Measurements from ENCODE around the gene DNAH12.

DNAH12 gene

GRCh38 chr3:57582474-57583168 lies 38.5 kb upstream of the DNAH12 start:
- in situ Hi-C loops (cut with HindIII; ENCODE audit: low sequenced_read_pairs): no loop called here
- no peak for DNase-seq (ENCODE audit: low read depth)
- peak; percentile 22 for TF ChIP-seq CTCF (IDR thresholded peaks at IDR 0.05; ENCODE audit: low read depth, low read length, missing control alignments)

DNA sequence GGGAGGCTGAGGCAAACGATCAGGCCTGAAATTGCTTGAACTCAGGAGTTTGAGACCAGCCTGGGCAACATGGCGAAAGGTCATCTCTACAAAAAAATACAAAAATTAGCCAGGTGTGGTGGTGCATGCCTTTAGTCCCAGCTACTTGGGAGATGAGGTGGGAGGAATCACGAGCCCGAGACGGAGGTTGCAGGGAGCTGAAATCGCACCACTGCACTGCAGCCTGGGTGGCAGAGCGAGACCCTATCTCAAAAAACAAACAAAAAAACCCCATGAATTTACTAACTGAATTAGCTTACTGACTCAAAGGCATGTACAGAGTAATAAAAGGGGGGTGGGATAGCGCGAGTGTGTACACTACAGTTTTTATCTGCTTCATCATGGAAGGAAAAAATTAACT lies 33.7 kb upstream of the DNAH12 start:
- in situ Hi-C loops (cut with HindIII; ENCODE audit: low sequenced_read_pairs): no loop called here
- DNase-seq (ENCODE audit: low read depth): no peak
- H3K4me3 ChIP-seq (ENCODE audit: low read depth, low read length): no peak overlapping the region
- TF ChIP-seq CTCF (IDR thresholded peaks at IDR 0.05; ENCODE audit: low read depth, low read length, missing control alignments): no peak

More at GRCh38 chr3:57582474-57583168, 38.5 kb upstream of the DNAH12 start:
- no peak overlapping the region for H3K4me3 ChIP-seq (ENCODE audit: low read depth, low read length)

DNA sequence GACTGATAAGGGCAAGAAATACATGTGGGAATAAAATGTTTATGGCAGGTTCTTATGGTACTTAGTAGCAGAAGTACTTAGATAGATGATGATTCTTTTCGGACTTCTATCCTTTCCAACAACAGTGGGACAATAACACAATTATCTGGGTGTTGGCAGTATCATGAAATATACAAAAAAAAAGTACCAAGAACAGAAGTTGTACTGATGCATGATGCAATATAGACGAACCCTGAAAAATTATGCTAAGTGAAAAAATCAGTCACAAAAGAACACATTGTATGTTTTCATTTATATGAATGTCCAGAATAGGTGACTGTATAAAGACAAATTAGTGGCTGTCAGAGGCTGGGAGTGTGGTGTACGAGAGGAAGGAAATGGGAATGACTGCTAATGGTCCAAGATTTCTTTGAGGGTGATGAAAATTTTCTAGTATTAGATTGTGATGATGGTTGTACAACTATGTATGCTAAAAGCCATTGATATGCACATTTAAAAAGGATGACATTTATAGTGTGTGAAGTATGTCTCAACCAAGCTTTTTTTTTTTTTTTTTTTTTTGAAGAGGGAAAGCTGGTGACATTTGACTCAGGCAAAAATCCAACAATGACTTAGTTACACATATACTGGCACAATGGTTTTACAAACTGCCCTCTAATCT lies 32.0 kb upstream of the DNAH12 start:
- no peak for TF ChIP-seq CTCF (IDR thresholded peaks at IDR 0.05; ENCODE audit: low read depth, low read length, missing control alignments)
- in situ Hi-C loops (cut with HindIII; ENCODE audit: low sequenced_read_pairs): no loop called here
- DNase-seq (ENCODE audit: low read depth): no peak
- no peak overlapping the region for H3K4me3 ChIP-seq (ENCODE audit: low read depth, low read length)

GRCh38 chr3:57572096-57572495 lies 28.0 kb upstream of the DNAH12 start:
- in situ Hi-C loops (cut with HindIII; ENCODE audit: low sequenced_read_pairs): no loop called here
- no peak overlapping the region for H3K4me3 ChIP-seq (ENCODE audit: low read depth, low read length)
- TF ChIP-seq CTCF (IDR thresholded peaks at IDR 0.05; ENCODE audit: low read depth, low read length, missing control alignments): no peak
- no peak for DNase-seq (ENCODE audit: low read depth)

DNA sequence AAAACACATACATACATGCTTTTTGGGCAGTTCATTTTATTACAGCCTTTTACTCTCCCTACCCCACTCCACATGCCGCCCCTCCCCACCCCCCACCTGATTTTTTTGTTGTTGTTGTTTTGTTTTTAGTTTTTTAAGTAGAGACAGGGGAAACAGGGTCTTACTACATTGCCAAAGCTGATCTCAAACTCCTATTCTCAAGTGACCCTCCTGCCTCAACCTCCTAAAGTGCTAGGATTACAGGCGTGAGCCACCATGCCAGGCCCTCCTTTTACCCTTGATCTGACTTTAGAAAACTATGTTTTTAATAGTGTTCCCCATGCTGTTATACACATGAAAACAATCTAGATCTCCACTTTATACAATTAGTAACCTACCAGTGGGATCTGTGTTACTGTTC lies 26.7 kb upstream of the DNAH12 start:
- in situ Hi-C loops (cut with HindIII; ENCODE audit: low sequenced_read_pairs): no loop called here
- DNase-seq (ENCODE audit: low read depth): no peak
- no peak for TF ChIP-seq CTCF (IDR thresholded peaks at IDR 0.05; ENCODE audit: low read depth, low read length, missing control alignments)
- no peak overlapping the region for H3K4me3 ChIP-seq (ENCODE audit: low read depth, low read length)

- TF ChIP-seq CTCF (IDR thresholded peaks at IDR 0.05; ENCODE audit: low read depth, low read length, missing control alignments): no peak
- in situ Hi-C loops (cut with HindIII; ENCODE audit: low sequenced_read_pairs): no loop called here
- no peak for DNase-seq (ENCODE audit: low read depth)
- no peak overlapping the region for H3K4me3 ChIP-seq (ENCODE audit: low read depth, low read length)
Observed at GRCh38 chr3:57569859-57570450, 25.8 kb upstream of the DNAH12 start.

All from astrocyte of the cerebellum (primary cell).